Neural progenitor cell (in vitro differentiated cells): ENCODE results near the gene LRP1-AS. TPM values are rescaled to one million over a fixed set of nuclear protein-coding genes. Genes with fewer than 3 reads are reported as not detected.

Experiments
- DNase-seq: peaks from one replicate; pipeline ENCODE4 v3.0.0-alpha.2; 2016; ENCODE audit warnings: low spot score
- H2AFZ ChIP-seq: fragments of 200-600 bp; sonication (generic); replicated peaks from 2 replicates; pipeline ENCODE4 v1.6.1; 2016; ENCODE audit warnings: antibody characterized with exemption
- H3F3A ChIP-seq: fragments of 200-600 bp; sonication (generic); 2 replicates; pipeline ENCODE4 v1.6.1; 2016; ENCODE audit warnings: antibody characterized with exemption, low read depth
- H3K27ac ChIP-seq: fragments of 200-600 bp; sonication (generic); 2 replicates; pipeline ENCODE4 v1.5.1; 2016; ENCODE audit warnings: mild to moderate bottlenecking
- H3K27me3 ChIP-seq: fragments of 200-600 bp; sonication (generic); 2 replicates; pipeline ENCODE4 v1.6.1; 2016; ENCODE audit warnings: mild to moderate bottlenecking, moderate library complexity
- H3K36me3 ChIP-seq: fragments of 200-600 bp; sonication (generic); 2 replicates; pipeline ENCODE4 v1.5.1; 2016
- H3K4me1 ChIP-seq: fragments of 200-600 bp; sonication (generic); 2 replicates; pipeline ENCODE4 v1.6.1; 2016; ENCODE audit warnings: mixed run types
- H3K4me2 ChIP-seq: fragments of 200-600 bp; sonication (generic); 2 replicates; pipeline ENCODE4 v1.6.1; 2016
- H3K4me3 ChIP-seq: fragments of 200-600 bp; sonication (generic); 2 replicates; pipeline ENCODE4 v1.5.1; 2016
- H3K79me2 ChIP-seq: fragments of 200-600 bp; sonication (generic); 2 replicates; pipeline ENCODE4 v1.6.1; 2016; ENCODE audit warnings: low read depth
- H3K9ac ChIP-seq: fragments of 200-600 bp; sonication (generic); 2 replicates; pipeline ENCODE4 v1.6.1; 2016
- H3K9me3 ChIP-seq: fragments of 200-600 bp; sonication (generic); 2 replicates; pipeline ENCODE4 v1.5.1; 2016; ENCODE audit warnings: low read depth
- H4K20me1 ChIP-seq: fragments of 200-600 bp; sonication (generic); 2 replicates; pipeline ENCODE4 v1.6.1; 2016; ENCODE audit warnings: low read depth
- H3K27ac Mint-ChIP-seq: 3 replicates; pipeline ENCODE4 v1.8.0; 2021; ENCODE audit warnings: mixed read lengths
- H3K27me3 Mint-ChIP-seq: 2 replicates; pipeline ENCODE4 v1.8.0; 2022; ENCODE audit warnings: low read depth, mild to moderate bottlenecking, inconsistent platforms, moderate library complexity, mixed read lengths; ENCODE audit not compliant: insufficient read depth
- H3K36me3 Mint-ChIP-seq: 3 replicates; pipeline ENCODE4 v1.8.0; 2021; ENCODE audit warnings: mixed read lengths
- H3K4me1 Mint-ChIP-seq: 3 replicates; pipeline ENCODE4 v1.8.0; 2021; ENCODE audit warnings: mixed read lengths
- H3K4me3 Mint-ChIP-seq: 3 replicates; pipeline ENCODE4 v1.8.0; 2021; ENCODE audit warnings: mild to moderate bottlenecking, moderate library complexity, mixed read lengths
- H3K9me3 Mint-ChIP-seq: 3 replicates; pipeline ENCODE4 v1.8.0; 2020; ENCODE audit warnings: mixed read lengths
- CTCF ChIP-seq: fragments of 200-600 bp; sonication (generic); IDR thresholded peaks from 2 replicates; pipeline ENCODE4 v1.5.1; 2017; ENCODE audit warnings: antibody characterized with exemption, mild to moderate bottlenecking
- EZH2 ChIP-seq: fragments of 200-600 bp; sonication (generic); IDR thresholded peaks from 2 replicates; pipeline ENCODE4 v1.6.1; 2017; ENCODE audit warnings: antibody characterized with exemption, mild to moderate bottlenecking, moderate library complexity
- EZH2phosphoT487 ChIP-seq: fragments of 200-600 bp; sonication (generic); IDR thresholded peaks from 2 replicates; pipeline ENCODE4 v1.6.1; 2017; ENCODE audit warnings: antibody characterized with exemption
- total RNA-seq: library from RNA; depleted of rRNA; stranded (reverse); fragments of >200 nt; gene quantifications from 2 replicates; pipeline ENCODE4 v1.2.3, GENCODE V29; 2015; ENCODE audit warnings: low replicate concordance

Gene LRP1-AS
- total RNA-seq, 1 donor from 2014 or later: not detected

DNA sequence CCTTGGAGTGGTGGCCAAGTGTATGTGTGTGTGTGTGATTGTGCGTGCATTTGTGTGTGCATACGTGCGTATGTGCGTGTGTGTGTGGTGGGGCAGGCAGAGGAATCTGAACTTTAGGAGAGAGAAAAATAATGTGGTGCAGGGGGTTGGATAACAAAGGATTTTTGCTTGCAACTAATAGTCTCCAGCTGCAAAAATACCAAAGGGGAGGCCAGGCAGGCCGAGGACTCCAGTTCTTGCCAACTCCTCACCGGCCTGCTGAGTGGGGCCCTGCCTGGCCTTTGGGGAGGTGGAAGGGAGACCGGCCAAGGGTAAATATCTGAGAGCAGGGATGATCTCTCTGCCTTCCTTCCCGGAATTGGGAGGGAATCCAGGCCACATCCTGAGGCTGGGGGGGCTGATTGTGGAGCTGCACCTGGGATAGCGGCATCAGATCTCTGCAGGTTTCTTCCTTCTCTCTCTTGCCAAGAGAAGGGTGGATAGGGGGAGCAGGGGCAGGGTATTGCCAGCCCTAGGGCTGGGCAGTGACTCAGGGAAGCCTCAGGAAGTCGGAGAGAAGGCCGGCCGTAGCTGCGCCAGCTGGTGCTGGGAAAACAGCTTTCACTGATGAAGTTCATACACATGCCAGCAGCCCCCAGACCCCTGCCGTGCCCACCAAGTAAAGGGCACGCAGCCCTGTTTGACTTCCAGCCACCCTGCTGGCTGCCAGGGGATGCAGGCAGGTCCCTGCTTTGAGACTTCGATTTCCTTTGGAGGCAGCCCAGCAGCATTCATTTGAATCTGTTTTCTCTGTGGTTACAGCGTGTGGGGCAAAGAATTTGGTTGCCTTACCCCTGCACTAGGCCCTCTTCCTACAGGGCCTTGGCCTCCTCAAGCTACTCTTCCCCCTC, 4.6 kb upstream of the LRP1-AS start:
- H3K36me3 ChIP-seq: no peaks in the 10 kb centered on the region
- no peaks in the 10 kb centered on the region for H3K9me3 ChIP-seq
- peaks cover 18% of the 10 kb centered on the region for H3K4me1 Mint-ChIP-seq
- H3K4me3 Mint-ChIP-seq: no peak overlapping the region
- H4K20me1 ChIP-seq: peaks cover 44% of the 10 kb centered on the region
- H3K27ac Mint-ChIP-seq: no peak overlapping the region
- no peaks in the 10 kb centered on the region for H3K4me1 ChIP-seq
- H2AFZ ChIP-seq: no peak overlapping the region
- TF ChIP-seq EZH2phosphoT487: no peak
- TF ChIP-seq EZH2: no peak
- no peak for TF ChIP-seq CTCF
- H3K27me3 ChIP-seq: no peaks in the 10 kb centered on the region
- no peaks in the 10 kb centered on the region for H3K9me3 Mint-ChIP-seq
- H3K4me3 ChIP-seq: no peak overlapping the region
- H3K36me3 Mint-ChIP-seq: peaks cover 32% of the 10 kb centered on the region
- no peak overlapping the region for H3K27ac ChIP-seq
- H3K9ac ChIP-seq: no peak overlapping the region
- H3K27me3 Mint-ChIP-seq: peaks cover 2% of the 10 kb centered on the region
- H3K79me2 ChIP-seq: no peaks in the 10 kb centered on the region
- DNase-seq: no peak
- H3K4me2 ChIP-seq: no peak overlapping the region
- no peaks in the 10 kb centered on the region for H3F3A ChIP-seq

DNA sequence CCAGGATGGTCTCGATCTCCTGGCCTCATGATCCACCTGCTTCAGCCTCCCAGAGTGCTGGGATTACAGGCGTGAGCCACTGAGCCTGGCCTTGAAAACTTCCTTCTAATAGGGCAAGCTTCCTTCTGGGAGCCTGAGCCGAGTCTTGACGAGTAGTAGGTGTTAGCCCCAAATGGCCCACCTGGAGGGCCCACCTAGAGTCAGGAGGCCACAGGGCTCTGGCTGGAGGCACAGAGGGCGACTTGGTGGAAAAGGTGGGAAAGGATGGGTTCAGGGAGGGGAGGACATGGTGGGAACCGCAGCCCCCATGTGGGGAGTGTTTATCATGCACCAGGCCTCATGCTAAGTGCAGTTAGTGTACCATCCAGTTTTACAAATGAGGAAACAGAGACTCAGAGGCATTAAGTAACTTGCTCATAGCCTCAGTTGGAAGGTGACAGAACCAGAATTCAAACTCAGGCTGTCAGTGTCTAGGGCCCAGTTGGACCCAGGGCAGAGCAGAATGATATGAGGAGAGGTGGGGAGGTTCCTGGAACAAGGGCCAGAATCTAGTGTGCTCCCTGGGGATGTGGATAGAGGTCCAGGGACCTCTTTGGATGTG, 3.1 kb upstream of the LRP1-AS start:
- Histone ChIP-seq H3K27ac (no peak overlapping the region), H3K4me1 (no peaks in the 10 kb centered on the region), H3K9ac (no peak overlapping the region), H4K20me1 (peaks cover 59% of the 10 kb centered on the region), H3K79me2 (no peaks in the 10 kb centered on the region), H3K36me3 (no peaks in the 10 kb centered on the region), H3F3A (no peaks in the 10 kb centered on the region), H3K27me3 (no peaks in the 10 kb centered on the region), H3K4me3 (no peak overlapping the region), H3K4me2 (no peak overlapping the region), H2AFZ (no peak overlapping the region), H3K9me3 (no peaks in the 10 kb centered on the region)
- Mint-ChIP-seq H3K27ac (no peak overlapping the region), H3K27me3 (peaks cover 2% of the 10 kb centered on the region), H3K9me3 (no peaks in the 10 kb centered on the region), H3K4me3 (no peak overlapping the region), H3K4me1 (peaks cover 29% of the 10 kb centered on the region), H3K36me3 (peaks cover 31% of the 10 kb centered on the region)
- TF ChIP-seq CTCF (no peak), EZH2 (no peak), EZH2phosphoT487 (no peak)
- no peak for DNase-seq

DNA sequence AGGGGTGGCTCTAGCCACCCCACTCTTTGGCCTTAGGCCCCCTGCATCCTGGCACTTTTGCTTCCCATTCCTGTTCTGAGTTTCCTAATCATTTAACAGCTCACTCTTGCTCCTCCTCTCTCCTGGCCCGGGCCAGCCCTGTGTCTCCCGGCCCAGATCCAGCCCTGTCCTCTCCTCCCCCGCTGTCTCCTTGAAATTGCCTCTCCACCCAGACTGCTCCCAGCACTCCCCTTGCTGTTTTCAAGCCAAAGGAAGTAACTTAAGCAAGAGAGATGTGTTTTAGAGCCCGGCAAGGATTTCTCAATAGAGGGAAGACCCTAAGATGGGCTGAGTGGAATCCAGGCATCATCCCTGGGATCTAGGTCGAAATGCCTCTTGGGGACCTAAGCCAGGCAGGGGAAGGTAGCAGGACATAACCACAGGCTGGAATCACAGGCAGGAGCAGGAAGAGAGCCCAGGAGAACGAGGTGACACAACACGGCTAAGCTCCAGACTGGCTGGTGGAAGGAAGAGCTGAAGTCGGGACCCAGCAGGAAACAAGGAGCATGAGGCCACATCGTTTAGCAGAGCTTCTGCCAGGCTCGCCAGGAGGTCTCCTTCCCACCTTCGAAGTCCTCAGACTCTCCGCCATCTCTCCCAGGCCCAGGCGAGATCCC, 2.0 kb upstream of the LRP1-AS start:
- H3K9me3 ChIP-seq: no peaks in the 10 kb centered on the region
- peaks cover 2% of the 10 kb centered on the region for H3K27me3 Mint-ChIP-seq
- H3K4me1 ChIP-seq: no peaks in the 10 kb centered on the region
- no peak overlapping the region for H3K4me3 Mint-ChIP-seq
- H3K9me3 Mint-ChIP-seq: no peaks in the 10 kb centered on the region
- no peak overlapping the region for H3K27ac Mint-ChIP-seq
- H3F3A ChIP-seq: no peaks in the 10 kb centered on the region
- no peaks in the 10 kb centered on the region for H3K36me3 ChIP-seq
- H3K9ac ChIP-seq: no peak overlapping the region
- no peak for TF ChIP-seq CTCF
- no peak for TF ChIP-seq EZH2phosphoT487
- TF ChIP-seq EZH2: no peak
- no peak for DNase-seq
- peaks cover 62% of the 10 kb centered on the region for H4K20me1 ChIP-seq
- H3K36me3 Mint-ChIP-seq: peaks cover 27% of the 10 kb centered on the region
- no peaks in the 10 kb centered on the region for H3K79me2 ChIP-seq
- no peak overlapping the region for H2AFZ ChIP-seq
- no peak overlapping the region for H3K4me3 ChIP-seq
- no peak overlapping the region for H3K4me2 ChIP-seq
- peaks cover 29% of the 10 kb centered on the region for H3K4me1 Mint-ChIP-seq
- H3K27me3 ChIP-seq: no peaks in the 10 kb centered on the region
- no peak overlapping the region for H3K27ac ChIP-seq
